Left forelimb (tissue), 1 donor: Measurements from ENCODE around the gene GGNBP2.
"Not testable (repeated sequence)": the region's sequence is repeated elsewhere in the genome, so short reads cannot be mapped to it uniquely, and the experiment has no call there.

Experiments used
- DNase-seq: peaks from one replicate; pipeline ENCODE4 v3.0.0-alpha.2; 2018; ENCODE audit warnings: low spot score

GGNBP2 gene

GRCh38 chr17:36602030-36602748, 57.5 kb downstream of the GGNBP2 start:
- DNase-seq: peak; percentile 57

GRCh38 chr17:36602924-36603384, 58.2 kb downstream of the GGNBP2 start:
- DNase-seq: peak; percentile 65

- DNase-seq: not testable (repeated sequence)
These were observed 60.3 kb downstream of the GGNBP2 start for GRCh38 chr17:36605028-36605427.

DNA sequence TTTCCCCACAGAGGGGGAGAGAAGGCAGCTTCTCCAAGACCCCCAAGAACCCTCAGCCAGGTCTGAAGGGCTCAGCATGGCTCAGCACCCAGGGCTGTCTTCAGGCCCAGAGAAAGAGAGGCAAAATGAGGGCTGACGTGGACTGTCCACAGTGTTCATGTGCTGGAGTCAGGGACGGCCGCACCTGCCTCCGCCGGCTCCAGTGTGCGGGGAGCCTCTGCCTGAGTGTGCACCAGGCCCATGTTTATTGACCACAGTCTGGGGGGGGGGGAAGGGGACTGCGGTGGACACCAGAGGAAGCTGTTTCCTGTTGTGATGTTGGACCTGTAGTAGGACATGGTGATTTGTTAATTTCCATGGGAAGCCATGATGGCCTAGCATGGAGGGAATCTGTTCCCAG, 63.6 kb downstream of the GGNBP2 start:
- no peak for DNase-seq

DNA sequence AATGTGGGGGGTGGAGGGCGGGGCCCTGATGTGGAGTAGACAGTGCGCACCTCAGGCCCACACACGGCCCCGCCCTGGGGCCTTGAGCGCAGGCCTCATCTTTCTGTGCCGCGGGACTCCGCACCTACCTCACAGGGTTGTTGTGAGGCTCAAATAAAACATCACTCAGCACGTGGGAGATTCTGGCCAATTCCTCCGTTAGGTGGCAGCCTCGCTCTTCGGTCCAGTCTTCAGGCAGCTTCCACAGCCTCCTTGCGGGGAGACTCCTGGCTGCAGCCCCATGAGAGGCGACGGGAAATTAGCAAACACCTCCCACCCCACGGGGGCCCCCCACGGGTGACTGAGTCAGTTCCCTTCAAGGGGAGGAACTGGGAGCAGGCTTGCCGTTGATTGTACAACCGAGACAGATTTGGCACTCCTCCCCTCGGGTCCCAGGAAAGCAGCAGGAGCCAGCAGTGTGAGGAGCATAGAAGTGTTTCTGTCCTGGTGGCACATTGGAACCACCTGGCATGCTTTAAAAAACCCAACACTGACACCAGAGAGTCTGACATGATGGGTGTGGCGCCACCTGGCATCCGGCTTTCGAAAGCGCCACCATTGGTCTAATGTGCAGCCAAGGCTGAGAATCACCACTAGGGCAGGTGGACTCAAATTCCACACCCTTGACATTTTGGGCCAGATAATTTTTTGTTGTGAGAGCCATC, 64.2 kb downstream of the GGNBP2 start:
- DNase-seq: no peak

DNA sequence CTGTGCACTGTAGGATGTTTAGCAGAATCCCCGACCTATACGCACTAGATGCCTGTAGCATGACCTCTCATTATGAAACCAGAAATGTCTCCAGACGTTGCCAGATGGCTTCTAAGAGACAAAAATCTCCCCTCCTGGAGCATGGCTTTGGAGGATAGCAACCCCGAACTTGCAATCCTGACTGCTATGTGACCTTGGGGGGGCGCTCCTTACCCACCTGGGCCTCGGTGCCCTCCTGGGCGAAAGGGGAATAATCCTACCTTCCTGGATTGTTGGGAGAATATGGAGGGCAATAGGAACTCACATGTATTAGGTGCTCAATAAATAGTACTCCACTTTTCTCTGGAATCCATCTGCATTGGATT, 64.8 kb downstream of the GGNBP2 start:
- DNase-seq: no peak

- DNase-seq: no peak
These were observed 65.8 kb downstream of the GGNBP2 start for GRCh38 chr17:36610474-36610873.

DNA sequence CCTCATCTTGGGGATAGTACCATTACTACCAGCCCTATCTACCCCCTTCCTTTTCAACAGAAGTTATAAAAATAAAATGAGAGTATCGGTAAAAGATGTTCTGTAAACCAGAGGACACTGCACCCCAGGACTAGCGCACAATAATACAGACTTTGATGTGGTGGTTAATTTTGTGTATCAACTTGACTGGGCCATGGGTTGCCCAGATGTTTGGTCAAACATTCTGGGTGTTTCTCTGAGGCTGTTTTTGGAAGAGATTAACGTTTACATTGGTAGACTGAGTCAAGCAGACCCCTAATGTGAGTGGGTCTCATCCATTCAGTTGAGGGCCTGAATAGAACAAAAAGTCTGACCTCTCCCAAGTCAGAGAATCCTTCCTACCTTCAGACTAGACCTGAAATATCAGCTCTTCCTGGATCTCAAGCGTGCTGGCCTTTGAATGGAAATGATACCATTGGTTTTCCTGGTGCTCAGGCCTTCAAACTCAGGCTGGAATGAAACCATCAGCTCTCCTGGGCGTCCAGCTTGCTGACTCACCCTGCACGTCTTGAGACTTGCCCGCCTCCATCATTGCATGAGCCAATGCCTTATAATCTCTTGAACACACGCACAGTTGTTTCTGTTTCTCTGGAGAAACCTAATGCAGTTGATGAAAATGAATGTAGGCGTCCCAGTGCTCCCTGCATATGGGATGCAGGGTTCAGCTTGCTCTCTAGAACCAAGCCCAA, 66.8 kb downstream of the GGNBP2 start:
- no peak for DNase-seq

DNA sequence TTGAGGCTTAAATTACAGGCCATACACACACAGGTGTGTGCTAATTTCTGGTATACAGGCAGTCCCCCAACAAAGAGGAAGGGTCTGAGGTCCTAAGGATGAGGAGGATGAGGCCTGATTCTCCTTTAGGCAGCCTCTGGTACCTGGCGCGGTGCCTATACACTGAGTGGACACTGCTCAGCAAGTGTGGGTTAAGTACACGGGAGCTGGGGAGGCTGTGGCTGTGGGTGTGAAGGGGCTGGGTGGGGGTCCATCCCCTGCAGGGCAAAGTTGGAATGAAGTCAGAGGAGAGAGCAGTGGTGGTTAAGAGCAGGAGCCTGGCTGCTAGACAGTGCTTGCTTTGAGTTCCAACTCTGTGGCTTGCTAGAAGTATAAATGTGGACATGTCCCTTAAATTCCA, 67.6 kb downstream of the GGNBP2 start:
- DNase-seq: no peak

GRCh38 chr17:36613155-36613554, 68.4 kb downstream of the GGNBP2 start:
- no peak for DNase-seq

- no peak for DNase-seq
These were observed 69.4 kb downstream of the GGNBP2 start for GRCh38 chr17:36614081-36614480.

DNA sequence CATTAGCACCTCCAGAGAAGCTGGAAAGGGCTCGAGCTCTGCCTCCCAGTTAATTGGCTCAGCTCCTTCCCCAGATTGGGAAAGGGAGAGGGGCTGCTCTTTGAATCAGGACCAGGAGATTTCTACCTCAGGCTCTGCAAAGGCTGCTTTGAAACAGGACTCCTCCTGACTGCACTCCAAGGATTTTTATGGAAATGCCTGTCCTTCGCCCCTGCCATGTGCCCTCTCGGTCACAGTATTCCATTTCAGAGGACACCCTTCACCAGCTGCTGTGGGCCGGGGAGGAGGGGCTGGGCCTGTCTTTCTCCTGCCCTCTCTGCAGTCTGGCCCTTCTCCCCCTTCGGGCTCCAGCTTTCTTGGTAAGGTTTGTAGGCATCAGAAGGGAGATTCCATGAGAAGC, 70.2 kb downstream of the GGNBP2 start:
- DNase-seq: no peak

DNA sequence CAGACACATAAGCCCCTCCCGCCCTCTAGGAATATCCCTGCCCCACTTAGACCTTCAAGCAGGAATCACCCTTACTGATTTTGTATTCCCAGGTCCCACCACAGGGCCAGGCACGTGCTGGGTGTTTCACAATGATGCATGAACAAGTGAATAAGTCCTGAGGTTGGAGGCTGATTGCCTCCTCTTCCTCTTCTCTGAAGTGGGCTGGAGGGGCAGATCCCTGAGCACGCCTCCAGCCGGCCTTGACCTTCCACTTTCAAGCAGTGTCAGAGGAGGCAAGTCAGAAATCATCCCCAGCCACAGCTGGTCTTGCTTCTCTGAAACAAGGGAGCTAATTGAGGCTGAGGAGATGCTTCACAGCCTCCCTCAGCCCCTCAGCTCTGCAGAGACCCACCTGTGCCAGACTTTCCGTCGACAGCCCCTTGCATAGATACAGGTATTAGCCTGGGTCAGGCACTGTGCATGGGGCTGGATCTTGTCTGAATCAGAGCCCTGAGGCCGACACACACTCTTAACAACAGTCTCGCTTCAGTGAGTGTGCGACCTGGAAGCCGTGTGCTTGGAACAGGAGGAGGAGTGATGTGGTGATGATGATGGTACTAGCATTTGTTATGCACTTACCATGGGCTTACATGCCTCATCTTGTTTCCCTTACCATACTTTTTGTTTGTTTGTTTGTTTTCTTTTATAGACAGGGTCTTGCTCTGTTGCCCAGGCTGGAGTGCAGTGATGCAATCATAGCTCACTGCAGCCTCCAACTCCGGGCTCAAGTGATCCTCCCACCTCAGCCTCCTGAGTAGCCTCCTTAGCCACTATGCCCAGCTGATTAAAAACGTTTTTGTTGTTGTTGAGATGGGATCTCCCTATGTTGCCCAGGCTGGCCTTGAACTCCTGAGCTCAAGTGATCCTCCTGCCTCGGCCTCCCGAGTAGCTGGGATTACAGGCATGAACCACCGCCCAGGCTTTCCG, 71.6 kb downstream of the GGNBP2 start:
- no peak for DNase-seq

- DNase-seq: no peak
These were observed 73.1 kb downstream of the GGNBP2 start for GRCh38 chr17:36617773-36618172.

- DNase-seq: no peak
These were observed 78.6 kb downstream of the GGNBP2 start for GRCh38 chr17:36623281-36623680.

DNA sequence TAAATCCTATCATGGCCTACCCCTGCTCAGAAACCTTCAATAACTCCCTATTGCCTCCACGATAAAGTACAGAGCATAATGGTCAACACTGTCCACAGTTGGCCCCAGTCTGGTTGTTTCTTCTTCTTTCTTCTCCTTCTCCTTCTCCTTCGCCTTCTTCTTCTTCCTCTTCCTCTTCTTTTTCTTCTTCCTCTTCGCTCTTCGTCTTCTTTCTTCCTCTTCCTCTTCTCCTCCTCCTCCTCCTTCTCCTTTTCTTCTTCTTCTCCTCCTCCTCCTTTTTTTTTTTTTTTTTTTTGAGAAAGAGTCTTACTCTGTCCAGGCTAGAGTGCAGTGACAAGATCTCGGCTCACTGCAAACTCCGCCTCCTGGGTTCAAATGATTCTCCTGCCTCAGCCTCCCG, 80.5 kb downstream of the GGNBP2 start:
- no peak for DNase-seq

DNA sequence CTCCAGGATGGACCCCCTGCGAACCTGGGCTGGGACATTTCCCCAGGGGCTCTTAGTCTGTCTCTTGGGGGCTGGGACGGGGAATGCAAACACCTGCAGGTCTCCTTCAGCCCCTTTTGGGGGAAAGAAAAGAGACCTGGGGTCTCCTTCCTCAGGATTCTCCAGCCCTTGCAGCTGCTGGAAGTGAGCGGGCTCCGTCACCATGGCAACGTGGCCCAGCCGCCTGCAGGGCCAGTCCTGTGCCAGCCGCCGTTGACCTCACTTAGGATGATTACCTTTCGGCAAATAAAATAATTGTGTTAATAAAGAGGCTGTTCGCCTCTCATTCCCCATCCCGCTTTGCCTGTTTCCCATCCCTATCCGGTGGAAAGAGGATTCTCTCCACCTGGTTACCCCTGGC, 82.4 kb downstream of the GGNBP2 start:
- DNase-seq: no peak

DNA sequence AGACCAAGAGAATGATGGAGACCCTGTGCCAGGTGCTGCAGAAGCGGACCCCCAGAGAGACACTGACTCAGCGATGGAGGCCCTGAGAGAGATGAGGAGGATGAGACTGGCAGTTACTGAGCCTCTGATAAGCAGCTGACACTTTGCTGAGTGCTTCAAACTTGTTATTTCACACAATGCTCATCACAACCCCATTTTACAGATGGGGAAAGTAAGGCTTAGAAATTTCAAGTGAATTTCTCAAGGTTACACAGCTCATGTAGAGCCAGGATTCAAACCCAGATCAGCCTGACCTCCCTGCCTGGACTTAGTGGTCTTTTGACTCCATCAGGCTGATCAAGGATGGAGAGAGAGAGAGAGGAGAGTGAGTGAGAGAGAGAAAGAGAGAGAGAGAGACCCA, 83.9 kb downstream of the GGNBP2 start:
- DNase-seq: no peak

DNA sequence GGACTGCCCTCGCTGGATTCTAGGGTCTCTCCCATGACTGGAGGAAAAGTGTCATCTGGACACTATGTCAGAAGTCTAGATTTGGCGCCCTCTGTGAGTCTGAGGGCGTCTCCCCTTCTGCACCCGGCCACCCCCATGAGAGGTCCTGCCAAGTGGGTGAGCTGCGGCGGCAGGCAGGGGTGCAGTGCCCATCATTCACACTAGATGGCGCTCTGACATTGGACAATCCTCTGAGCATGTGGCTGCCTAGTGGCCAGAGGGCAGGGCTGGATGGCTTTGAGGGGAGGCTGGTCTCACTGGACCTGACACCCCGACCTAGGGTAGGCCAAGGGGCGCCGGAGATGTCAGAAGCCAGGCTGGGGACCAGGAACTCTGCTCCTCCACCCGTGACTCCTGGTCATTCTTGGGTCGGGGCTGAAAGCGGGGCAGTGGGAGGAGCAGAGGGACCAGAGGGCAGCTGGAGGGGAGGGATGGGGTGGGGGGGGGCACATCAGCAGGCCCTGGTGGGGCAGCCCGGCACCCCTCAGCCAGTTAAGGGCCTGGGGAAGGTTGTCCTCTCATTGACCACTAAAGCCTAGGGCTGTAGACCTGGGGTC, 84.6 kb downstream of the GGNBP2 start:
- DNase-seq: peak; percentile 87

DNA sequence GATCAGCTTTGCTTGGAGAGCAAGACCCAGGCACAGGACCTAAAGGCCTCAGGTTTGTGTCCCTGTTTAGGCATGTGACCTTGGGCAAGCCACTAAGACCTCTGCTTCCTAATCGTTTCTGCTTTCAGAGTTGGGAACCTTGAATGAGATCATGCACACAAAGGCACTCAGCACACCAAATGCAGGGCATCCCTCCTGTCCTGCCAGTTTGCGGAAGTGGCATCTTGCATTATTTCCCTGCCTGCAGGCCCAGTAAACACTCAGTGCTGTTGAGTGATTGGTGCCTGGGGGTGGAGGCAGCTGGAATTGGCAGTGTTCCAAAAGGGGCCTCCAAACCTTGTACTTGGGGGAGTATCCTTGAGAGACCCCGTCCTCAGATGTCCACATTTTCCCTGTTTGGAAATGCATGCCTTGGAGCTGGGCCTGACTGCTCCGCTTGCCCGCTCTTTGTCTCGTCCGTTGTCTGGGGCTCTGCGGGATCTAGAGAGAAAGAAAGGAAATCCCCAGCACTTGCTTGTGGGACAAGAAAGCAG, 85.3 kb downstream of the GGNBP2 start:
- DNase-seq: no peak

- no peak for DNase-seq
These were observed 86.3 kb downstream of the GGNBP2 start for GRCh38 chr17:36631022-36631421.
